IMR-90 (cell line): ENCODE measurements around the gene PKD2L1. TPM values are rescaled to one million over a fixed set of nuclear protein-coding genes. Genes with fewer than 3 reads are reported as not detected.

Experiments
- ATAC-seq: fragments of 200-7000 bp; cut with Tn5 transposase; 2 replicates; pipeline ENCODE4 v1.9.1; 2020; ENCODE audit warnings: low read depth, mild to moderate bottlenecking, moderate library complexity
- BruUV-seq: library from RNA; stranded (reverse); fragments of 400-500 nt; replicated peaks from 2 replicates; lab custom pipeline; 2021; lab: Mats Ljungman, UMichigan
- CTCF ChIA-PET: fragments of 300-600 bp; formaldehyde crosslinking; extraction: SDS; loops from one replicate; lab custom pipeline; 2021; ENCODE audit warnings: antibody characterized with exemption; lab: Yijun Ruan, JAX
- POLR2A ChIA-PET: fragments of 300-600 bp; sonication (Branson Sonifier 250); formaldehyde crosslinking; loops from one replicate; lab custom pipeline; 2022; ENCODE audit warnings: antibody characterized with exemption; ENCODE audit not compliant: unreplicated experiment; lab: Charles Lee
- DNase-seq: peaks from one replicate; pipeline ENCODE4 v3.0.0; 2013
- H2AFZ ChIP-seq: replicated peaks from 2 replicates; pipeline ENCODE3; 2013; ENCODE audit warnings: low read length, mild to moderate bottlenecking; ENCODE audit not compliant: poor library complexity
- H2AK5ac ChIP-seq: 2 replicates; pipeline ENCODE4 v1.6.1; 2013; ENCODE audit warnings: low read depth, low read length, inconsistent platforms
- H2AK9ac ChIP-seq: replicated peaks from 2 replicates; pipeline ENCODE3; 2013; ENCODE audit warnings: mild to moderate bottlenecking, low read depth, low read length, moderate library complexity; ENCODE audit not compliant: poor library complexity
- H2BK120ac ChIP-seq: 2 replicates; pipeline ENCODE4 v1.6.1; 2013; ENCODE audit warnings: low read depth, low read length, inconsistent platforms
- H2BK15ac ChIP-seq: 3 replicates; pipeline ENCODE4 v1.6.1; 2013; ENCODE audit warnings: low read depth, low read length, inconsistent platforms
- H2BK20ac ChIP-seq: 2 replicates; pipeline ENCODE4 v1.6.1; 2013; ENCODE audit warnings: low read depth, mild to moderate bottlenecking, inconsistent platforms, low read length, moderate library complexity
- H2BK5ac ChIP-seq: 2 replicates; pipeline ENCODE4 v1.6.1; 2013; ENCODE audit warnings: mild to moderate bottlenecking, low read depth, low read length, inconsistent platforms; ENCODE audit not compliant: poor library complexity, severe bottlenecking
- H3K14ac ChIP-seq: replicated peaks from 2 replicates; pipeline ENCODE4 v1.6.1; 2013; ENCODE audit warnings: low read depth, low read length, inconsistent platforms
- H3K18ac ChIP-seq: 2 replicates; pipeline ENCODE4 v1.6.1; 2013; ENCODE audit warnings: low read depth, low read length, control low read depth
- H3K23ac ChIP-seq: 2 replicates; pipeline ENCODE4 v1.6.1; 2013; ENCODE audit warnings: low read depth, low read length, inconsistent platforms
- H3K27ac ChIP-seq: 2 replicates; pipeline ENCODE4 v1.5.1; 2013; ENCODE audit warnings: mild to moderate bottlenecking, control low read depth, low read length; ENCODE audit not compliant: insufficient read depth
- H3K27me3 ChIP-seq: 2 replicates; pipeline ENCODE4 v1.6.1; 2013; ENCODE audit warnings: low read length; ENCODE audit not compliant: control insufficient read depth, insufficient read depth
- H3K36me3 ChIP-seq: 2 replicates; pipeline ENCODE4 v1.6.1; 2013; ENCODE audit warnings: low read length, mixed read lengths; ENCODE audit not compliant: control insufficient read depth, insufficient read depth
- H3K4ac ChIP-seq: 2 replicates; pipeline ENCODE4 v1.6.1; 2013; ENCODE audit warnings: low read depth, low read length, inconsistent platforms
- H3K4me1 ChIP-seq: 2 replicates; pipeline ENCODE4 v1.6.1; 2013; ENCODE audit warnings: low read length, mixed read lengths; ENCODE audit not compliant: control insufficient read depth, insufficient read depth
- H3K4me2 ChIP-seq: 2 replicates; pipeline ENCODE4 v1.6.1; 2013; ENCODE audit warnings: low read depth, mild to moderate bottlenecking, control low read depth, low read length, moderate library complexity
- H3K4me3 ChIP-seq: 2 replicates; pipeline ENCODE4 v1.5.1; 2013; ENCODE audit warnings: low read depth, mild to moderate bottlenecking, control low read depth, low read length, moderate library complexity; ENCODE audit not compliant: insufficient read depth
- H3K56ac ChIP-seq: 2 replicates; pipeline ENCODE4 v1.6.1; 2013; ENCODE audit warnings: low read length, inconsistent platforms; ENCODE audit not compliant: insufficient read depth; ENCODE audit errors: extremely low read depth
- H3K79me1 ChIP-seq, 2 experiments: 2 replicates each; pipeline ENCODE4 v1.6.1; 2013; ENCODE audit warnings: low read length in 2 of 2, inconsistent platforms in 1 of 2, low read depth in 1 of 2
- H3K9ac ChIP-seq: 2 replicates; pipeline ENCODE4 v1.6.1; 2013; ENCODE audit warnings: low read depth, low read length, control low read depth
- H3K9me1 ChIP-seq: 2 replicates; pipeline ENCODE4 v1.6.1; 2013; ENCODE audit warnings: low read length, inconsistent platforms; ENCODE audit not compliant: insufficient read depth
- H3K9me3 ChIP-seq: 2 replicates; pipeline ENCODE4 v1.6.1; 2013; ENCODE audit warnings: low read length; ENCODE audit not compliant: control insufficient read depth, insufficient read depth
- H4K20me1 ChIP-seq: 2 replicates; pipeline ENCODE4 v1.6.1; 2013; ENCODE audit warnings: low read length, inconsistent platforms; ENCODE audit not compliant: insufficient read depth
- H4K5ac ChIP-seq: 2 replicates; pipeline ENCODE4 v1.6.1; 2013; ENCODE audit warnings: mild to moderate bottlenecking, low read depth, low read length, control low read depth
- H4K8ac ChIP-seq, 2 experiments: 2 replicates each; pipeline ENCODE4 v1.6.1; 2013; ENCODE audit warnings: low read depth in 2 of 2, low read length in 2 of 2, control low read depth in 1 of 2, inconsistent platforms in 1 of 2
- H4K91ac ChIP-seq: 2 replicates; pipeline ENCODE4 v1.6.1; 2013; ENCODE audit warnings: low read depth, low read length, inconsistent platforms; ENCODE audit not compliant: insufficient read depth
- FOS ChIP-seq: fragments of 150-350 bp; IDR thresholded peaks from 2 replicates; pipeline ENCODE4 v1.6.1; 2016; ENCODE audit warnings: low read depth, low read length
- RFX5 ChIP-seq: IDR thresholded peaks from 2 replicates; pipeline ENCODE4 v1.8.0; 2012; ENCODE audit warnings: low read depth, mild to moderate bottlenecking, low read length, moderate library complexity
- WGBS, 2 experiments: methylation state at CpG; one replicate each; pipeline versions ENCODE4 v1.1.5 to v1.1.7; 2013; ENCODE audit warnings: missing lambda C conversion rate in 2 of 2; ENCODE audit not compliant: insufficient read length in 1 of 2; ENCODE audit errors: extremely low coverage in 2 of 2; 5-methylcytosine and 5-hydroxymethylcytosine counted together
- dilution Hi-C: fragments of 300-500 bp; cut with HindIII; formaldehyde crosslinking; loops from one replicate; pipeline ENCODE4 v1.14.3; 2018; ENCODE audit warnings: low sequenced_read_pairs; ENCODE audit not compliant: unreplicated experiment
- in situ Hi-C: fragments of 300-500 bp; cut with MboI; formaldehyde crosslinking; loops from 3 replicates; pipeline ENCODE4 v1.14.3; 2019; ENCODE audit warnings: low sequenced_read_pairs, inconsistent platforms, mixed read lengths
- intact Hi-C: fragments of 100-400 bp; cut with micrococcal nuclease; formaldehyde crosslinking; loops from 2 replicates; pipeline ENCODE4 v1.10.0; 2022
- polyA plus RNA-seq, 3 experiments: library from polyadenylated mRNA; depleted of rRNA; stranded (reverse); fragments of >200 nt; gene quantifications; 2 replicates each; pipeline ENCODE4 v1.2.3, GENCODE V29; 2012; ENCODE audit warnings: low replicate concordance in 1 of 3
- total RNA-seq: library from RNA; depleted of rRNA; stranded (reverse); fragments of >200 nt; gene quantifications from 2 replicates; pipeline ENCODE4 v1.2.3, GENCODE V29; 2012

Gene PKD2L1
- total and polyA plus RNA-seq, 2 of the 4 experiments (the other 2 are of a cell fraction) = not detected

GRCh38 chr10:100333661-100334440 is 3.8 kb upstream of the PKD2L1 start:
- Histone ChIP-seq H3K14ac (no peak overlapping the region), H2AK5ac (no peak overlapping the region), H3K4me3 (no peak overlapping the region), H3K18ac (no peak overlapping the region), H3K79me1 (no peaks in the 10 kb centered on the region), H4K5ac (no peak overlapping the region), H3K4me1 (no peaks in the 10 kb centered on the region), H4K91ac (no peak overlapping the region), H3K27me3 (peaks cover 42% of the 10 kb centered on the region), H3K56ac (no peak overlapping the region), H3K36me3 (no peaks in the 10 kb centered on the region), H2BK15ac (no peak overlapping the region), H2AFZ (no peak overlapping the region), H3K9me3 (no peaks in the 10 kb centered on the region; the same call in 1 of the 2 replicates), H2BK20ac (no peak overlapping the region), H2BK5ac (no peak overlapping the region), H2AK9ac (no peak overlapping the region), H2BK120ac (no peak overlapping the region), H3K23ac (no peak overlapping the region), H3K4ac (no peak overlapping the region), H3K4me2 (no peak overlapping the region), H3K27ac (no peak overlapping the region), H3K9me1 (no peaks in the 10 kb centered on the region), H4K20me1 (no peaks in the 10 kb centered on the region), H3K9ac (no peak overlapping the region), H4K8ac (no peak overlapping the region)
- DNase-seq = no peak
- 60% methylated on average over 1 of the region's 2 CpGs; no CpG with 5 or more reads in 1 of the 2 experiments for WGBS, 2 experiments
- ChIA-PET POLR2A (interaction anchor here (0.6 to 0.7 kb wide), 2 partner anchors 13 to 228 kb away, joined by 3 read pairs; partner anchors contain the start of gene SCD), CTCF (interaction anchor here (0.6 kb wide), 1 partner anchor 13 kb away, joined by 4 read pairs; the partner anchor contains the start of gene SCD)
- no peak for ATAC-seq
- BruUV-seq = no TSS peak
- intact Hi-C loops = no loop called here
- dilution Hi-C loops = no loop called here
- TF ChIP-seq RFX5 (no peak), FOS (no peak)
- in situ Hi-C loops = loop anchor here (25.0 kb wide), 1 partner anchor 553 kb away; no protein-coding TSS in a partner anchor
